SHP77 (cell line): Measurements from ENCODE around the gene FILIP1L.
"Not testable (repeated sequence)": the region's sequence is repeated elsewhere in the genome, so short reads cannot be mapped to it uniquely, and the experiment has no call there.

Experiments used
- DNase-seq, 2 experiments: peaks; one replicate each; lab custom pipeline; 2025; lab: John Stamatoyannopoulos, UW

Gene FILIP1L

GRCh38 chr3:100073714-100074307 is 40.5 kb downstream of the FILIP1L start:
- DNase-seq: no peak

GRCh38 chr3:100073049-100073713 is 41.1 kb downstream of the FILIP1L start:
- no peak for DNase-seq

DNA sequence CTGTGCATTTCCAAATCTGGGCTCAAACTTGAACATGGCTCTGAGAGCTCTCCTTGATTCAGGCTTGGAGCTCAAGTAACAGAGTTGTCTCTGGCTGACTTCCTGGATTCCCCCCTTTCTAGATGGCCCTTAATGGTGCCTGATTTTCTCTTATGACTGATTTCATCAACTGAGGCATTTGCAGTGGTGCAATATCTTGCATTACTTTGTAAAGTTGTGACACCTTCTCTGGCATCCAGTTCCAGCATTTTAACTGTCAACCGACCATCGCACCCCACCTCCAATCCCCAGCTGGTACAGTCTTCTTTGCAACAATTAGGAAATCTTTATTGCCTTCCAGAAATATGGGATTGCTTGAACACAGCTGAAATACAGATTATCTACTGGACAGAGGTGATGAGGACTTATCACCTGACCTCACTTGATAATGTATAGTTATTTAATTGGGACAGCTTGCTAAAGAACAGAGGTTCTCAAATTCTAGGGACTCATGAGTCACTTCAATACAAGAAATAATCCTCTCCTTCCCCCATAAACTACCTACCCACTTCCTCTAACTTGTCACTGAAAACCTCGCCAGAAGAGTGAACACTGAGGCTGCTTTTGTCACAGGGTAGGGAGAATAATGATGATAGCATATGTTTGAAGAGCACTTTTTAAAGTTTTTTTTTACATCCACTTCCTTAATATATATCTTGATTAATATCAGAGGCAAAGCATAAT is 41.8 kb downstream of the FILIP1L start:
- DNase-seq: no peak

DNA sequence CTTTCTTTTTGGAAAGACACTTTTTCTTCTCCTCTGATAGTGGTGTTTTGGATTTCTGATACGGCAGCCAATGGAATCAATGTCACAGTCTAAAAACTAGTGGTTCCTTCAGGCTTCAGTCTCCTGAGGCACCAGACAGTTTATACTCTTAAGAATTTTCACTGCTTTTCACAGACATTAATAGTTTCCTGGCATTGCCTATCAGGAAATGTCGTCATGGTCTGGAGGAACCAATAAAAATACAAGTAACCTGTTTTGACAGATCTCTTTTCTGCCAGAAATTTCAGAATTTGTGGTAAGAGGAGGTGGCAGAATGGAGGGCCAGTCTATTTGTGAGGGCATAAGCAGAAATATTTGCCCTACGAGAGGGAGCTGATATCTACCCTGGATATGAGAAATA is 44.8 kb downstream of the FILIP1L start:
- DNase-seq: no peak

DNA sequence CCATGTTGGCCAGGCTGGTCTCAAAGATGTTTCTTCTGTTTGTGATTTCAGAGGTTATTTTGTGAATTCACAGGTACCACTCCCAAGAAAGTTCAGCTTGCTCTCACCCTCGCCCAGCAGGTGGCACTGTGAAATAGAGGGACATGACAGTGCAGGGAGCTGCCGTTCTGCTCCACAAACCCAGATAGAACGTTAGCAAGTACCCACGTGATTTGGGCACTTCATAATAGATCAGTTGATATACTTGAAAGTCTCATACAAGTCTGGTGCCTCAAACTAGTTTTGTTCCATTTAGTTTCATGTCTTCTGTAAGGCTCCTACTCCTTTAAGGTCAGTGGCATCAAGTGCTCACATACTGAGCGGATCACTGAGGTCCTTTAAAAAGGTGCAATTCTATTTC is 45.5 kb downstream of the FILIP1L start:
- DNase-seq: peak; percentile 68

- DNase-seq: no peak
Measured at GRCh38 chr3:100067589-100067988, 46.7 kb downstream of the FILIP1L start.

GRCh38 chr3:100063929-100064461 is 50.3 kb downstream of the FILIP1L start:
- DNase-seq: no peak

DNA sequence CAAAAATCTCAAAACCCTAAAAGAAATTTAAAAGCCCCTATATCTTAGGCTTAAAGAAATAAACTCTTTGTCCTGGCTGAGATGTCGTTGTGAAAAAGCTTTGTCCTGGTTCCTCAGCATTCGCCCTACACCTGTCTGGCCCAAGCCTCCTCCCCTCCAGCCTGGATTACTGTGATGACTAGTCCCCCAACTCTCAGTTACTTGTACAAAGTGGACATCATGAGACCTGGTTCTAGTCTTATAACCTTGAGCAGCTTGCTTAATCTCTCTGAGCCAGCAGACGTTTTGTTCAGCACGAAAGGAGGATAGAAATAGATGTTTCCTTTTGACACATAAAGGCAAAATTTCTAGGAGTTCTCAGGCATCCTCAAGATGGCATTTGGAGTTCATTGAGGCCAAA is 51.6 kb downstream of the FILIP1L start:
- no peak for DNase-seq

DNA sequence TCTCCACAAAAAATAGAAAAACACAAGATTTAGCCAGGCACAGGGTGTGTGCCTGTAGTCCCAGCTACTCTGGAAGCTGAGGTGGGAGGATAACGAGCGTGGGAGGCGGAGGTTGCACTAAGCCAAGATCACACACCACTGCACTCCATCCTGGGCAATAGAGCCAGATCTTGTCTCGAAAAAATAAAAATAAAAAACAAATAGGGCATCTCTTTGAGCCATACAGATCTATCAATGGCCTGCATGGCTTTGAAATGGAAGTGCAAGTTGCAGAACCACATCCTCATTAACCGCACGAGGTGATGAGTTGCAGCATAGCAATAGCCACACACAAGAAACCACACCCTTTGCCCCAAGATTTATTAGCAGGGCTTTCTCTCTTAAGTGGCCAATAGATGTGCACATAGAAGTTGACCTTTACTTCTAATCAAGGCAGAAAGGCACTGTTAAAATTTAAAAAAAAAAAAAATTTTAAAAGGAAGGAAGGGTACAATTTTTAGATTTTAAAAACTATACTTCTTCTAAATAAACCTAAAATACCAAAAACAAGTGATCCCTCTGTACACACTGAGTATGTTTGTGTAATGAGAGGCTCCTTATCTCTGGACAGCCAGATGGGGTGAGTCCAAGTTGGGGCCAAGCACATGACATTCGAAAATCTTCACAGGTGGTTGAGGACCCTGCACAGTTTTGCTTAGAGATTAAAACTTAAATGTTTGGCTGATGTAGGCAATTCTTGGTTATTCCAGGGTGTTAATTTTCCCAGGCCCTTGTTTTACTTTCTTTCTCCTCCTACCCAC is 53.4 kb downstream of the FILIP1L start:
- no peak for DNase-seq

GRCh38 chr3:100059472-100059871 is 54.8 kb downstream of the FILIP1L start:
- no peak for DNase-seq

DNA sequence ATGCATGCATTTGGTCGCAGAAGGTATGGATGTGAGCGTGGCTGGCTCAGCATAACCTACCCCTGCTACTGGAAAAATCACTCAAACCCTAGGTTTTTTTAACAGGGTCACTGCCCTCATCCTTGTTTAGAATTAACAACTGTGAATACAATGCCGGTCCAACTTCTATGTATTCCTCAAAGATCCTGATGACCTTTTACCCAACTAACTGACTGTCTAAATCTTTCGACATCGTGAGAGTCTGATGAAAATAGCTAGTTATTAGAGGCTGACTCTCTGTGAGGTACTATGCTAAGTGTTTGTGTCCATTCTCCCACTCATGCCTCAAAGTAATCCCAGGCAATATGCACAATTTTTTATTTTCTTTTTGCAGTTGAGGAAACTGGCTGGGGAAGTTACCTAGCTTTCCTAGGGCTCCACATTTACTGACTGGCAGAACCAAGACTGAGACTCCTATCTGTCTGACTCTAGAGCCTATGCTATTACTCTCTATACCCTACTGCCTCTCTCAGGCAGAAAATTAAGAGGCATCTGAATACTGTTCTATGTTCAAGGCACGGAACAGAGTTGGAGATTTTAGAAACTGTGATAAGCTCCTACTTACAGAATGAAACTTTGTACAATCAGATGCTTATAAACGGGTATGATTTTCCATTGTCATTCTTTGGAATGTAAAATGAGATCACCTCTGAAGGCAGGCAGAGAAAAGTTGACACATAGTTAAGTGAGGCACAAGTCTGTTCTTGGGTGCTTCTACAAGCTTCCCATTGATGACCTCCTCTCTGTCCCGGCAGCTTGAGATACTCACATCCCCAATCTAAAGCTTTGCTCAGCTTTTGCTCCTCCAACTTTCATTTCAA is 56.4 kb downstream of the FILIP1L start:
- DNase-seq: no peak

- DNase-seq: no peak
Measured at GRCh38 chr3:100053951-100054620, 60.2 kb downstream of the FILIP1L start.

DNA sequence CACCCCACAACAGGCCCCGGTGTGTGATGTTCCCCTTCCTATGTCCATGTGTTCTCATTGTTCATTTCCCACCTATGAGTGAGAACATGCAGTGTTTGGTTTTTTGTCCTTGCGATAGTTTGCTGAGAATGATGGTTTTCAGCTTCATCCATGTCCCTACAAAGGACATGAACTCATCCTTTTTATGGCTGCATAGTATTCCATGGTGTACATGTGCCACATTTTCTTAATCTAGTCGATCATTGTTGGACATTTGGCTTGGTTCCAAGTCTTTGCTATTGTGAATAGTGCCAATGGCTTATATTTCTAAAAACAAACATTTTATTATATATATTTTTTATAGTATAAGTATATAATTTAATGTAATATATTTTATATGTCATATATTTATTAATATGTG is 62.8 kb downstream of the FILIP1L start:
- DNase-seq: not testable (repeated sequence)

DNA sequence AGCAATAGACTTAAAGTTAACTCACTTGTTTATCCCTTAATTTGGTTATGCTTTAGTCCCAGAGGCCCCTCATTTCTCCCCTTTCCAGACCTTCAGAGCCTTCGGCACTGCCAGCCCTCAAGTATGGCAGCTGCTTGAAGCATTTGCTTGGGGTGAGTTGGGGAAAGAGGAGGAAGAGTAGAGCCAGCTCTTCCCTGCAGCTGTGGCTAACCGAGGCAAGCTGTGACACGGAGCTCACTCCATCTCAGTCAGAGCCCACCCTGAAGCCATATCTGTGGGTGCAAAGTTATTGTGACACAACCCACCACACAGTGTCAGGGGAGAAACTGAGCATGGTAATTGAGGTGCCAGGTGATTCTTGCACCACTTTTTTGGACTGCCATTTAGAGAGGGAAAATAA is 66.1 kb downstream of the FILIP1L start:
- DNase-seq: no peak

- peak; percentile 9 to 22 for DNase-seq
Measured at GRCh38 chr3:100047455-100048141, 66.7 kb downstream of the FILIP1L start.

GRCh38 chr3:100046986-100047385 is 67.3 kb downstream of the FILIP1L start:
- no peak for DNase-seq

- peak; percentile 27 to 45 for DNase-seq
Measured at GRCh38 chr3:100045696-100046095, 68.6 kb downstream of the FILIP1L start.

DNA sequence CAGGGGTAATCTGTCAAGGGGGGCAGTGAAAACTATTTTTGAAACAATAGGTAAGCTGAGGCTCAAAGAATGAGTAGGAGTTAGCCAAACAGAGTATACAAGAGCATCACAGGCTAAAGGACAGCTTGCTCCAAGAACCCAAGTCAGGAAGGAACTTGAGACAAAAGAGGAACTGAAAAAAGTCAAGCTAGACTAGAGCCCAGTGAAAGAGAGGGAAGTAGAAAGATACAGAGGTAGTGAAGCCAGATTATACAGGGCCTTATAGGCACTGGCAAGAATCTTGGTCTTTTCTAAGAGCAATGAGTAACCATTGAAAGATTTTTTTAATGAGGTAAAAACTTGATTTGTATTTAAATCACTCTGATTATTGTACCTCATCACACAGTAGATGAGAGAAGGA is 69.9 kb downstream of the FILIP1L start:
- DNase-seq: no peak

GRCh38 chr3:100043271-100043670 is 71.0 kb downstream of the FILIP1L start:
- no peak for DNase-seq
